Measurements from ENCODE around the gene FBLN2.

GRCh38 chr3:13578251-13578650 is 29.3 kb downstream of the FBLN2 start:
- TF ChIP-seq, protein P1, sequence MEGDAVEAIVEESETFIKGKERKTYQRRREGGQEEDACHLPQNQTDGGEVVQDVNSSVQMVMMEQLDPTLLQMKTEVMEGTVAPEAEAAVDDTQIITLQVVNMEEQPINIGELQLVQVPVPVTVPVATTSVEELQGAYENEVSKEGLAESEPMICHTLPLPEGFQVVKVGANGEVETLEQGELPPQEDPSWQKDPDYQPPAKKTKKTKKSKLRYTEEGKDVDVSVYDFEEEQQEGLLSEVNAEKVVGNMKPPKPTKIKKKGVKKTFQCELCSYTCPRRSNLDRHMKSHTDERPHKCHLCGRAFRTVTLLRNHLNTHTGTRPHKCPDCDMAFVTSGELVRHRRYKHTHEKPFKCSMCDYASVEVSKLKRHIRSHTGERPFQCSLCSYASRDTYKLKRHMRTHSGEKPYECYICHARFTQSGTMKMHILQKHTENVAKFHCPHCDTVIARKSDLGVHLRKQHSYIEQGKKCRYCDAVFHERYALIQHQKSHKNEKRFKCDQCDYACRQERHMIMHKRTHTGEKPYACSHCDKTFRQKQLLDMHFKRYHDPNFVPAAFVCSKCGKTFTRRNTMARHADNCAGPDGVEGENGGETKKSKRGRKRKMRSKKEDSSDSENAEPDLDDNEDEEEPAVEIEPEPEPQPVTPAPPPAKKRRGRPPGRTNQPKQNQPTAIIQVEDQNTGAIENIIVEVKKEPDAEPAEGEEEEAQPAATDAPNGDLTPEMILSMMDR (IDR thresholded peaks at IDR 0.05), result no peak
- TF ChIP-seq POLR2A (IDR thresholded peaks at IDR 0.05), result no peak
